Activated CD4-positive, CD25-positive, alpha-beta regulatory T cell treated with anti-CD3 and anti-CD28 coated beads, Interleukin-2, amount 50 U/mL, for 24 hours (primary cell): ENCODE results near the gene ERBB4.

Source experiments
- ATAC-seq, 2 donors: fragments of 150-1000 bp; cut with Tn5 transposase; one replicate each; pipeline ENCODE4 v1.10.0; 2021; ENCODE audit warnings: mild to moderate bottlenecking in 1 of 2, moderate library complexity in 1 of 2

Gene ERBB4

GRCh38 chr2:212538305-212539071 is at the start of gene ERBB4:
Gene ERBB4 (minus strand): TSS chr2:212538802. CDS start chr2:212538530, 272 bp downstream.
- ATAC-seq = no peak

GRCh38 chr2:212580117-212580516 is 41.5 kb upstream of the ERBB4 start:
- no peak for ATAC-seq

DNA sequence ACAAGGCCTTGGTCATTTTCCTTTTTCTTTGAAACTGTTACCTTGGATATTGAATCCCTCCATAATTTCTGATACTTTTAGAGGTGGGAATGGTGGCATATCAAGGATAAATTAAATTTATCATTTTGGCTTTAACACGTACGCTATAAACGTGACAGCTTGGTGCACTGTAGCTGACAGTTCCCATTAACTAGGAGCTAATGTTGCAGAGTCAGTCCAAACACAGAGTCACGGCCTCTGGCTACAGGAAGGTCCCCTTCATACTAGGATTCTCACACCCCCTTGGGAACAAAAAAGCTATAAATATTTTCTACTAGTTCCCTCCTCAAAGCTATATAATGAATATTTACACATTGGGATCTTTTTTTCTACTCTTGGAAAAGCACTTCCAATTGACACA is 17.7 kb upstream of the ERBB4 start:
- ATAC-seq = no peak

DNA sequence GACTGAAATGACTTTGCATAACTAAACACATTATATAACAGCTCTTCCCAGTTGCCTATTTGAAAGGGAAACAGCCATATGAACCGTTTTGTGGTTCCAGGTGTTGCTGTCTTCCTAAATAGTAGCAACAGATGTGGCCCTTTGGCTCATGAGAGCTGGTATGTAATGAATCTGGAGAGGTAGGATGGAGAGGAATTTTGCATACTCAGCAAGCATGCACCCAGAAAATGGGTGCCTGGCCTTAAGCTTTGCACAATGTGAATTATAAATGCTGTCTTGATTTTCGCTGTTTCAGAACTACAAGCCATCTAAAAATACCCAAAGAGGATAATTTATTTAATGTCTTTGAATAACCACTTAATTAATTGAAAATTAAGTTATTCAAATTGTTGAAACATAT is 15.6 kb upstream of the ERBB4 start:
- no peak for ATAC-seq

DNA sequence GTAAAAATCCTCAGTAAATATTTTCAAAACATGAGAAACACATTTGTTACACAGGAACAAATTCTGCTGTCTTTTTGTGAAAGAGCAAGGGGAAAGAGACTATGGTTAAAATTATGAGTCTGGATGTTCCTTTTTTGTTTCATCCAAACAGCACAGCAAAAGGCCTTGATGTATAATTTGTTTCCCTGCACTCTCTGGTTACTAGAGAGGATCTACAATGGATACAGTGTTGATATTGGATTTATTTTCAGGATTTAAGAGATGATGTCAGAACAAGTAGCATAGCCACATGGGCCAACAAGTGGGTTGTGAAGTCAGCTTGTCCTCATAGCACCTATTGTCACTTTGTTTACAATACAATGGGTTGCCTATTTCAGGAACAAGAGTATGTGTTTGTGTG is 11.3 kb upstream of the ERBB4 start:
- no peak for ATAC-seq

DNA sequence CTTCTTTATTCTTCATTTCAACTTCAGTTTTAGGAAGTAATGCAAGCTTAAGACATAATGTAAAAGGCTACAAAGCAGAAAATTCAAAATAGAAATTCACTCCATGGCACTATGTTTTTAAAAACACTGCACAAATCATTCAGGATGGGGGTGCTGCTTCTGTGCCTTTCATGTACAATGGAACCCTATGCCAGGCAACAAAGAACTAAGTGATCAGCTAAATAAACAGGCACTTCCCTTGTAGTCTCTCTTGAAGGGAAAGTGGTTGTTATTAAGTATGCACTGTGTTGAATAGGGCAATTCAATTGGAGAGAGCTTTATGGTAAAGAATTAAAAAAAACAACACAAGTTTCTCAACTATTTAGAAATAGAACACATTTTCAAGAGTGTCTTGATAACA is 10.9 kb upstream of the ERBB4 start:
- no peak for ATAC-seq

DNA sequence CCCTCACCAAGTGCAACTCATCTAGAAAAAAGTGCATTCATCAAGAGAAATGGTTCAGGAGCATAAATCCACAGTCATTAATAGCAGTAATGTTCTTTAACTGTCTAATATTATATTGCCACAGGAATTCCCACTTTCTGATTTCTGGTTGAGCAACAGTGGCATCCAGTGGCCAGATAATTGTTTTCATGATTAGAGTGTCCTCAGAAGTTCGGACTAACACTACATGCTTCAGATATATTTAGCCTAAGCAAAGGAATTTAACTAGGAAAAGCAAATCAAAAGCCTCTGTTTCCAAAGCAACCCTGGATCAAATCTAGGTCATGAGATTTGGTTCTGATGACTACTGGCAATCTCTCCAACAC is 9.8 kb upstream of the ERBB4 start:
- ATAC-seq = no peak

GRCh38 chr2:212547716-212548454 is 9.3 kb upstream of the ERBB4 start:
- ATAC-seq = no peak

DNA sequence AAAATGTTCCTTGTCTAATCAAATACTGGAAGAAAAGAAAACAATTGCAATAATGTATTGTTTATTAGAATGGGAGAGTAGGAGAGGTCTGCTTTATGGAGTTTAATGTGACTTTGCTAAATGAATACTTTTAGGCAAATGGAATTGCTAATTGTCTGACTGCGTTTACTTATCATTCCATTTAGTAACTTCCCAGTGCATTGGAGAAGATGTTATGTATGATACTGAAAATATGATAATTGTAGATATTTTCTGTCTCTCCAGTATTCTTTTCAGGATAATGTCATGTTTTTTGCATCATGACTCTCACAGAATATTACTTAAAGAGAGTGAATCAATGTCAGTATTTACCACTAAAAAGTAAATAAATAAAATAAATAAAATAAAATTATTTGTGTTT is 8.1 kb upstream of the ERBB4 start:
- no peak for ATAC-seq

GRCh38 chr2:212540341-212540740 is 1.7 kb upstream of the ERBB4 start:
- no peak for ATAC-seq

DNA sequence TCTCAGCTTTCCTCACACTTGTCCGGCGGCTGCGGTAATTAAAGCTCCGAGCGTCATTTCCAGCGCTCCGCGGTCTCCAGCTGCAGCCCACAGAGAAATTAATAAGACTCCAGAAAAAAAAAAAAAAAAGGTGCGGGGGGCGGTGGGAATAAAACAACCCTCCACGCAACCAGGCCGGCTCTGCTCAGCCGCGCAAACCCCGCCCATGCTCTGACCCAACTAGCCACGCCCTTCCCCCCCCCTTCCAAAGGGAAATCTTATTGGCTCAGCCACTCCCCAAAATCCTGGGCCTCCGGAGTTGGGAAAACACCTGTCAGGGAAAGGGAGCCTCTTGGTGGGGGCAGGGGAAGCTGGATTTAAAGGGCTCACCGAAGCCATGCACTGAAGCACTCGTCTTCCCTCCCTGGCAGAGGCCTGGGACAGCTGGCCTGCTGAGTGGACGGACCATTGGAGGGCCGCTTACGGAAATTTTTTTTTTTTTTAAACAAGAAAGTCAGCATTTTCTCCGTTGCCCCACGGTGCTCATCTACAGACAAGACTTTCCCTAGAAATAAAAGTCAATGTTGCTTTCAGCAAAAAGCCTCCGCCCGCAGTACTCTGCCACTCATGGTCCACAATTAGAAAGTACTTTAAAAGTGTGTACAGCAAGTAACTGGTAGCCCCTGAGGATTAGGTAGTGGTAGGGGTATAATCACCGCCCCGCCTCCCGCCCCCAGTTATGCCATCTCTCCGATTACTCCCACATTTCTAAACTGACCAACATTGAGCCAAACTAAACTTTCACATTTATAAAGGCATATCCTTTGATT is 674 bp upstream of the ERBB4 start:
- ATAC-seq = no peak

DNA sequence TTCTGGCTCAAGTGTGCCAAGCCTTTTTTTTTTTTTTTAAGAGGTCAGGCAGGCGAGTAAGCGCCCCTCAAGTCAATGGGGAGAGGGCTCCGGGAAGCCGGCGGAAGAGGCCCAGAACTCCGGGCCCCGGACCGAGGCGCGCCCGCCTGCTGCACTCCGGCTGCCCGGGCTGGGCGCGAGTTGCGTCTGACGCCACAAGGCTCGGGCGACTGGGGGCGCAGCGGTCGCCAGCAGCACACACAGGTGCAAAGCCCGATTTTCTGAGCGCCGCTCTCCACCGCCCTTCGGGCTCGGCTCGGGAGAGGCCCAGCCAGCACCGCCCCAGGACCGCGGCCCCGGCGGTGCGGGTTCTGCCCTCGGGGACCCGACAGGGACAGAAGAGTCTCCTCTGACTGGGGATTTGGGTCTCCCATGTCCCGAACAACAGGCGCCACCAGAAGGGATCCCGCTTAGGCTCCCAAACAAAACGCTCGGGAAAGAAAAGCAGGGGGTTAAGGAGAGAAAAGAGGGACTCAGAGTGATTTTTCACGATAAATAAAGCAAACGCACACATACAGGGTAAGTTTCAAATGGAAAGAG is 787 bp downstream of the ERBB4 start:
- ATAC-seq = no peak

DNA sequence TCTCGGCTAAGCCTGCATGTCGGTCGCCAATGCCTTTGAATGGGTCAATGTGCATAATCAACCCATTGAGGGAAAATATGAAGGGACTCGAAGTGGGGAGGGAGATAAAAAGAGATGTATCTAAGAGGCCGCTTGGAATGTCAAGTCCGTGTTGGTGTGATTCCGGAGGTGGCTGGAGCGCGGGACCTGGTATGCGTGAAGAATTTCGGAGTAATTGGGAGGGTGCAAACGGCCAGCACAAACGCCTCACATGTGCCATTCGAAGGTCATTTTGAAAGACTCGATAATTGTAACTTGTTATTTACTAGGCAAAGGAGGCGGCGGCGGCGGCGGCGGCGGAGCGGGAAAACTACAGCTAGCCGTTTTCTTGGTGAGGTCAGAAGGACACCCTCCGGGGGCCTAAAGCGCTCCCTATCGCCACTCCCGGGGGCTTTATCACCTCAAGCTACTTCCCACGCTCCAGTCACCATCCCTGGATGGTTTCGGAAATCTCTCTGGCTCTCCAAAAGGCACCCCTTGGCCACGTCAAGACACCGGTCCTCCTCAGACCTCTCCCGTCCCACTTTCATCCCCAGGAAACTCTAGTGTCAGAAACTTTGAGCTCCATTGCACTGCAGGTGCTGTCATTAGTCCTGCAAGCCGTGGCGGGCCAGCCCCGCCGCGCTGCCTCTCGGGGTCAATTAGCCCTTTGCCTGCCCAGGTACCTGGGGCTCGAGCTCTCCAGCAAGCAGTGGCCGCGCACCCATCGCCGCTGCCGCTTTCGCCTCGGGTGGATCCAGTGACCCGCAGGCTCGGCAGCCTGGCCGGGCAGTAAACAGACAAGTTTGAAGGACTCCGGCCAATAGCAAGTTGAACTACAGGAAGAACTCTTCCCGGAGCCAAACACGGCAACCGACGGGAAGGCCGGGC is 1.5 kb downstream of the ERBB4 start:
- no peak for ATAC-seq

DNA sequence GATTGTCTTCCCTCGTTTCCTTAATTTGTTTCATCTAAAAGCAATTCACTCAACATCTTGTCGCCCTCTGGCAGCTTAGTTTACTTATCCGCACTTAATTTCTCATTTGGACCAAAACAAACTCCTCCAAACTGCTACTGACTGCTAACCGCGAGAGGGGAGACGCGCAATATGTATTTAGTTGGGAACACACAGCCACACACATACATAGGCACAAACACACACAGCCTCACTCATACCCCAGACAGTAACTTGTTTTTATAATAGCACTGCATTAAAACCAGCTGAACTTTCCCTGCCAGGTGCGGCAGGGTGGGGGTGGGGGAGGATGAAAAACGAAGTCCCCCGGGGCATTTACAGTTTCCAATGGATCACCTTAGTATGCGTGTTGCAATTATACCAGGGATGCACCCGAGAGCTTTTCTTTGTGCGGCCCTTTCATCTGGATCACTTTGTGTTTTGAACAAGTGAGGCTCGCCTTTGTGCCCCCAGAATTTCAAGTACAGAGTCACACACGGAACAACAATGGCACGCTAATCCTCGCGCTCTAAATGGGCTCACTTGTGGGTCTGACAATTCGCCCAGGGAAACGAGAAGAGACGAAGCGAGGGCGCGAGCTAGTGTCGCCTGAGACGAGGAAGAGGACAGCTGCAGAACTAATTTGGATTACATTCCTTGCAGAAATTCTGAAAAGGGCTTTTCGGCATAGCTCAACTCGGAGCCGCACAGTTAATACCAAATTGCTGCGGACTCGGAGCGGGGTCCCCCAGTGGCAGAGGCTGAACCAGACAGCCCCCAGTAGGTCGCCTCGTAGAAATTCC is 2.4 kb downstream of the ERBB4 start:
- no peak for ATAC-seq

- ATAC-seq = no peak
Measured at GRCh38 chr2:212534336-212534735, 4.3 kb downstream of the ERBB4 start.

GRCh38 chr2:212532585-212532984 is 6.0 kb downstream of the ERBB4 start:
- no peak for ATAC-seq

- ATAC-seq = no peak
Measured at GRCh38 chr2:212532087-212532486, 6.5 kb downstream of the ERBB4 start.

DNA sequence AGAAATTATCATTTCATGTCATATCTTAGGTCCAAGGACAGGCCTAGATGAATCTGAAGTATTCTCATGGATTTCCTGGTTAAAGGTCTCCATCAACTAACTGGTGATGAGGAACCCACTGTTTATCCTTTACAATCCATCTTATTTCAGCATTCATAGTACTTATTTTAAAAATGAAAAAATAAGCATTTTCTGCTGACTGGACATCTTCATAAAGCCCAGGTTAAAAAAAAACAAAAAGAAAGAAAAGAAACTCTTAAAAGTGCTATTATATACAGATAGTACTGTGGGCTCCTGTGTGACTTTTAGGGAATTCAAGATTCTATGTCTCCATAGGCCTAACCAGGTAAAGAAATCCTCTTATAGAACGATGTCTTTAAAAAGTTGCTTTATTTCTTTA is 7.1 kb downstream of the ERBB4 start:
- no peak for ATAC-seq

- no peak for ATAC-seq
Measured at GRCh38 chr2:212530991-212531390, 7.6 kb downstream of the ERBB4 start.

DNA sequence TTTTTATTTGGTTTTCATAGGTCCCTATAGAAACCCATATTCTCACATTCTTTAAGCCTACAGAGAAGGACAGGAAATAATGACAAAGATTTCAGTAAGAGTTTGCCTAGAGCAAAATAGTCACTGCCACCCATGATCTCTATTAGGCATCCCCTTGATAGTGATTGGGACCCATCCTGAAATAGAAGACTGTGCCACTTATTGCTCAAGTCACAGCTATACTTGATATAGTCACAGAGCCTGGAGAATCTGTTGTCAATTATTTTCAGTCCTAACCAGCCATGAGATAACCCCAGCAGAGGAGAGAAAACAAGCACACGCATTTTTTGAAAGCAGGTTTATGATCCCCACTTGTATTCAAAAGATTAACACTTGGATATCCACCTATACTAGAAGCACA is 8.2 kb downstream of the ERBB4 start:
- no peak for ATAC-seq
